GM19351 (cell line): ENCODE data around the gene EML4.

ENCODE experiments used
- ATAC-seq: cut with Tn5 transposase; IDR thresholded peaks from one replicate; pipeline ENCODE4 v1.9.1; 2021; ENCODE audit warnings: mild to moderate bottlenecking, moderate library complexity; ENCODE audit not compliant: unreplicated experiment

Gene EML4

GRCh38 chr2:42298996-42299754, 130.0 kb downstream of the EML4 start:
- no peak for ATAC-seq

- no peak for ATAC-seq
Measured at GRCh38 chr2:42300527-42300926, 131.4 kb downstream of the EML4 start.

- ATAC-seq, result no peak
Measured at GRCh38 chr2:42303252-42303651, 134.1 kb downstream of the EML4 start.

- no peak for ATAC-seq
Measured at GRCh38 chr2:42304059-42304713, 135.0 kb downstream of the EML4 start.

- ATAC-seq, result no peak
Measured at GRCh38 chr2:42307180-42307579, 138.0 kb downstream of the EML4 start.

- no peak for ATAC-seq
Measured at GRCh38 chr2:42309366-42309765, 140.2 kb downstream of the EML4 start.

GRCh38 chr2:42310007-42310515, 140.9 kb downstream of the EML4 start:
- ATAC-seq, result no peak

- ATAC-seq, result no peak
Measured at GRCh38 chr2:42312106-42312505, 143.0 kb downstream of the EML4 start.

- no peak for ATAC-seq
Measured at GRCh38 chr2:42314892-42315468, 145.8 kb downstream of the EML4 start.

GRCh38 chr2:42315844-42316470, 146.8 kb downstream of the EML4 start:
- ATAC-seq, result no peak

GRCh38 chr2:42316910-42317309, 147.8 kb downstream of the EML4 start:
- no peak for ATAC-seq

- no peak for ATAC-seq
Measured at GRCh38 chr2:42317486-42317885, 148.3 kb downstream of the EML4 start.

GRCh38 chr2:42317945-42318344, 148.8 kb downstream of the EML4 start:
- no peak for ATAC-seq

- ATAC-seq, result no peak
Measured at GRCh38 chr2:42319265-42319664, 150.1 kb downstream of the EML4 start.

GRCh38 chr2:42321452-42322064, 152.4 kb downstream of the EML4 start:
- no peak for ATAC-seq

GRCh38 chr2:42324244-42324643, 155.1 kb downstream of the EML4 start:
- no peak for ATAC-seq

- ATAC-seq, result no peak
Measured at GRCh38 chr2:42324949-42325348, 155.8 kb downstream of the EML4 start.

- ATAC-seq, result no peak
Measured at GRCh38 chr2:42325609-42326008, 156.5 kb downstream of the EML4 start.

GRCh38 chr2:42327125-42327524, 158.0 kb downstream of the EML4 start:
- peak; percentile 57 for ATAC-seq

GRCh38 chr2:42328148-42328833, 159.1 kb downstream of the EML4 start:
- ATAC-seq, result peak; percentile 55
